Spinal cord (tissue), 10 donors: ENCODE results near the gene MUTYH. TPM values are rescaled to one million over a fixed set of nuclear protein-coding genes. Genes with fewer than 3 reads are reported as not detected.

Experiments used
- DNase-seq, 6 donors: peaks; one replicate each; pipeline versions ENCODE4 v3.0.0 to v3.0.0-alpha.2; 2013 to 2015; ENCODE audit warnings: low spot score in 6 of 6, low read depth in 4 of 6
- H3K27ac ChIP-seq: one replicate; pipeline ENCODE4 v1.5.1; 2013; ENCODE audit warnings: low read depth, low read length, control low read depth
- H3K27me3 ChIP-seq: one replicate; pipeline ENCODE4 v1.6.1; 2013; ENCODE audit warnings: low read length; ENCODE audit not compliant: control insufficient read depth, insufficient read depth
- H3K36me3 ChIP-seq: one replicate; pipeline ENCODE4 v1.6.1; 2013; ENCODE audit warnings: low read length; ENCODE audit not compliant: control insufficient read depth, insufficient read depth
- H3K4me1 ChIP-seq: one replicate; pipeline ENCODE4 v1.6.1; 2013; ENCODE audit warnings: low read length; ENCODE audit not compliant: control insufficient read depth, insufficient read depth
- H3K4me3 ChIP-seq: one replicate; pipeline ENCODE4 v1.5.1; 2013; ENCODE audit warnings: low read depth, low read length, control low read depth
- H3K9me3 ChIP-seq: one replicate; pipeline ENCODE4 v1.6.1; 2013; ENCODE audit warnings: low read length; ENCODE audit not compliant: control insufficient read depth, insufficient read depth
- WGBS: methylation state at CpG from one replicate; pipeline ENCODE4 v1.1.5; 2013; ENCODE audit warnings: missing lambda C conversion rate; ENCODE audit not compliant: insufficient coverage; 5-methylcytosine and 5-hydroxymethylcytosine counted together
- polyA plus RNA-seq, 2 donors: library from polyadenylated mRNA; unstranded; fragments of 120-200 nt; gene quantifications; one replicate each; pipeline ENCODE4 v1.2.1, GENCODE V29; 2013; ENCODE audit not compliant: insufficient read length in 2 of 2
- total RNA-seq, 2 donors: library from RNA; depleted of rRNA in 1 of 2; stranded (reverse); fragments of 120-200 nt in 1 of 2; fragments of >200 nt in 1 of 2; gene quantifications; one replicate each; pipeline versions ENCODE4 v1.2.3 to v1.2.4, GENCODE V29; 2013 to 2014
- donor health status: healthy.

The MUTYH gene
- total and polyA plus RNA-seq, 4 donors: 13.2 to 55.7 (median 38.1) TPM

DNA sequence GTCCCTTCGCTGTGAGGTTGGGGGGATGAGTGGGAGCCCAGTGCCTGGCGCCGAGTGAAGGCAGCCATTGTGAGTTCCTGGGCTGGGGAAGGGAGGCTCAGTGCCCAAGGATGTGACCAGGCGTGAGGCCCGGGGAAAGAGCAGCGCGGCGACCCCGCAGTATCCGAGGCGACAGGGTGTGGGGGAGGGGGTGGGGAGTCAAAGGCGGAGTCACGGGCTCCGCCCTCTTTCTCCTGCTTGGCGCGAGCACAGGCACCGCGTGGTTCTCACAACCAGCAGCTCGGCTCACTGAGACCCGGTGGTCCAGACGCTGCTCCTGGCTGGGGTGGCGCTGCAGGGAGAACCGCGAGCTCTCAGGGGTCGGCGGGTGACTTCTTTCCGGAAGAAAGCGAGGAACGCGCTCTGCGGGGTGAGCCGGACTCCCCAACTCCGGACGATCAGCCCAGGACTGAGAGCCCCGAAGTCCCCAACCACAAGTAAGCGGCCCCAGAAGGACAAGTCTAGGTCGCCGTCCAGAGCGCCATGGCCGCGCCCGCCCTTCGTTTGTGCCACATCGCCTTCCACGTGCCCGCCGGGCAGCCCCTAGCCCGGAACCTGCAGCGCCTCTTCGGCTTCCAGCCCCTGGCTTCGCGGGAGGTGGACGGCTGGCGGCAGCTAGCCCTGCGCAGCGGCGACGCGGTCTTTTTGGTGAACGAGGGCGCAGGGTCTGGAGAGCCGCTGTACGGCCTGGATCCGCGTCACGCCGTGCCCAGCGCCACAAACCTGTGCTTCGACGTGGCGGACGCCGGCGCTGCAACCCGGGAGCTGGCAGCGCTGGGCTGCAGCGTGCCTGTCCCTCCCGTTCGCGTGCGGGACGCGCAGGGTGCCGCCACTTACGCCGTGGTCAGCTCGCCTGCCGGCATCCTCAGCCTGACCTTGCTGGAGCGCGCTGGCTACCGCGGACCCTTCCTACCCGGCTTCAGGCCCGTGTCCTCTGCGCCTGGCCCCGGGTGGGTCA, 13.3 kb downstream of the MUTYH start, which contains the start of gene HPDL:
TSS of gene HPDL (plus strand) at position 269 of the 997 bp plus-strand sequence. CDS start at position 523, 254 bp downstream.
- no peaks in the 10 kb centered on the region for H3K9me3 ChIP-seq
- 5% methylated on average over 96 of the region's 96 CpGs for WGBS
- H3K27ac ChIP-seq: peak within 1 kb of the TSS; percentile 86
- H3K4me1 ChIP-seq: peaks cover 35% of the 10 kb centered on the region
- peak within 1 kb of the TSS; percentile 55 for H3K4me3 ChIP-seq
- H3K36me3 ChIP-seq: peaks cover 40% of the 10 kb centered on the region
- no peaks in the 10 kb centered on the region for H3K27me3 ChIP-seq
- DNase-seq: peak in 5 of 6 donors; percentile 60 to 93 (median 77)

- H3K27me3 ChIP-seq: no peaks in the 10 kb centered on the region
- peaks cover 35% of the 10 kb centered on the region for H3K4me1 ChIP-seq
- H3K9me3 ChIP-seq: no peaks in the 10 kb centered on the region
- 33% methylated on average over 3 of the region's 6 CpGs for WGBS
- peak overlapping the region; percentile 55 for H3K4me3 ChIP-seq
- H3K36me3 ChIP-seq: peaks cover 30% of the 10 kb centered on the region
- peak in 2 of 6 donors; percentile 50 to 80 for DNase-seq
- H3K27ac ChIP-seq: peak overlapping the region; percentile 86
Observed at GRCh38 chr1:45325851-45326506, 14.3 kb downstream of the MUTYH start.

GRCh38 chr1:45322486-45323040, 17.7 kb downstream of the MUTYH start:
- Histone ChIP-seq H3K36me3 (peaks cover 3% of the 10 kb centered on the region), H3K27ac (no peak overlapping the region), H3K9me3 (no peaks in the 10 kb centered on the region), H3K27me3 (no peaks in the 10 kb centered on the region), H3K4me3 (no peak overlapping the region), H3K4me1 (peaks cover 24% of the 10 kb centered on the region)
- DNase-seq: no peak
- WGBS: 84% methylated on average over 9 of the region's 10 CpGs

DNA sequence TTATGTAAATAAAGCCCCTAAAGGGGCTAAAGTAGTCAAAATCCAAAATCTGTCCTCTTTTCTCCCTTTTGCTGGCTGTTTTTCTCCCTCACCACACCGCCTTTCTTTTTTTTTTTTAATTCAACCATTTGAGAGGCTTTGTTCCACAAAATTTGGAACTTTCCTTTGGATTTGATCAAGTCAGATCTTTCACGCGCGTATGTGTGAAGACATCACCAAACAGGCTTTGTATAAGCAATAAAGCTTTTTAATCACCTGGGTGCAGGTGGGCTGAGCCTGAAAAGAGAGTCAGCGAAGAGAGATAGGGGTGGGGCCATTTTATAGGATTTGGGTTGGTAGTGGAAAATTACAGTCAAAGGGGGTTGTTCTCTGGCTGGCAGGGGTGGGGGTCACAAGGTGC, 18.8 kb downstream of the MUTYH start:
- 70% methylated on average over 2 of the region's 5 CpGs for WGBS

DNA sequence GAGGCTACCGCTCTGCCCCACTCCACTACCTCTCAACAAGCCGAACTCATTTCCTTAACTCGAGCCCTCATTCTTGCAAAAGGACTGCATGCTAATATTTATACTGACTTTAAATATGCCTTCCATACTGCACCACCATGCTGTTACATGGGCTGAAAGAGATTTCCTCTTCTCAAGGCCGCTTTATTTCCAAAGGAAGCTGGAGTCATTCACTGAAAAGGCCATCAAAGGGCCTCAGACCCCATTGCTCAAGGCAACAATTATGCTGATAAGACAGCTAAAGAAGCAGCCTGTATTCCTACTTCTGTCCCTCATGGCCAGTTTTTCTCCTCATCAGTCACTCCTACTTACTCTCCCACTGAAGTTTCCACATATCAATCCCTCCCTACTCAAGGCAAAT, 20.5 kb downstream of the MUTYH start:
- no peaks in the 10 kb centered on the region for H3K27me3 ChIP-seq
- no peaks in the 10 kb centered on the region for H3K9me3 ChIP-seq
- no peak overlapping the region for H3K4me3 ChIP-seq
- no peaks in the 10 kb centered on the region for H3K4me1 ChIP-seq
- H3K36me3 ChIP-seq: no peaks in the 10 kb centered on the region
- no peak overlapping the region for H3K27ac ChIP-seq
- 88% methylated on average over 4 of the region's 4 CpGs for WGBS
- no peak for DNase-seq

More for the DNA sequence above, 18.8 kb downstream of the MUTYH start:
- H3K36me3 ChIP-seq: no peaks in the 10 kb centered on the region
- H3K27me3 ChIP-seq: no peaks in the 10 kb centered on the region
- H3K4me3 ChIP-seq: no peak overlapping the region
- no peaks in the 10 kb centered on the region for H3K9me3 ChIP-seq
- no peak for DNase-seq
- H3K4me1 ChIP-seq: peaks cover 12% of the 10 kb centered on the region
- no peak overlapping the region for H3K27ac ChIP-seq

DNA sequence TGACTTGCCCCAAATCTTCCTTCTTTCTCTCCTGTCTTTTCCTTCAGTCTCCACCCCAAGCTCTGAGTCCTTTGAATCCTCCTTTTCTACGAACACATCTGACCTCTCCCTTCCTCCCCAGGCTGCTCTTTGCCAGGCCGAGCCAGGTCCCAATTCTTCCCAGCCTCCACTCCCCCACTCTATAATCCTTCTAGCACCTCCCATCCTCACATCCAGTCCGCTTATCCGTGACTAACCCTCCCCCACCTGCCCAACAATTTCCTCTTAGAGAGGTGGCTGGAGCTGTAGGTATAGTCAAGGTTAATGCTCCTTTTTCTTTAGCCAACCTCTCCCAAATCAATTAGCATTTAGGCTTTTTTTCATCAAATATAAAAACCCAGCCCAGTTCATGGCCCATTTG, 23.1 kb downstream of the MUTYH start:
- WGBS: 50% methylated on average over 1 of the region's 4 CpGs
- no peaks in the 10 kb centered on the region for H3K4me1 ChIP-seq
- H3K36me3 ChIP-seq: no peaks in the 10 kb centered on the region
- no peaks in the 10 kb centered on the region for H3K9me3 ChIP-seq
- DNase-seq: no peak
- H3K4me3 ChIP-seq: no peak overlapping the region
- H3K27ac ChIP-seq: no peak overlapping the region
- H3K27me3 ChIP-seq: no peaks in the 10 kb centered on the region

- Histone ChIP-seq H3K36me3 (no peaks in the 10 kb centered on the region), H3K27ac (no peak overlapping the region), H3K4me1 (no peaks in the 10 kb centered on the region), H3K27me3 (no peaks in the 10 kb centered on the region), H3K4me3 (no peak overlapping the region), H3K9me3 (no peaks in the 10 kb centered on the region)
- no peak for DNase-seq
- no CpG with 5 or more reads among the region's 3 CpGs for WGBS
Observed at GRCh38 chr1:45314266-45314665, 26.0 kb downstream of the MUTYH start.

DNA sequence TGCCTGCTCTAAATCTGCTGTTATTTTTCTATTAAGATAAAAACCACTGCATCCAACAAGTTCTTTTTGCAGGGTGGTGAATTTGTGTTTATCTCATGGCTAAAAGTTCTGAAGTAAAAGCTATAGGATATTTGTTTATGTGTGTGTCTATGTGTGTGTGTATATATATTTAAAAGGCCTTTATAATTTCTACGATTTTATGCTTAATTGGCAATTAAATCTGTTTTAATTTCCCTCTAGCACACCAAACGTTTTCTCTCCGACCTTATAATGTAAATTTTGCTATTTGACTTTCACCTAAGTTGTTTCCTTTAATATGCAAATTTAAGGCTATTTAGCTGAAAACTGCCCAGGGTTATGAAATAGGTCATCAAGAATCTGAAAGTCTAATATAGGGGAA, 33.3 kb downstream of the MUTYH start:
- no peak for DNase-seq
- Histone ChIP-seq H3K27ac (no peak overlapping the region), H3K4me3 (no peak overlapping the region), H3K27me3 (no peaks in the 10 kb centered on the region), H3K4me1 (peaks cover 20% of the 10 kb centered on the region), H3K9me3 (no peaks in the 10 kb centered on the region), H3K36me3 (no peaks in the 10 kb centered on the region)
- WGBS: no CpG with 5 or more reads among the region's 3 CpGs

GRCh38 chr1:45306319-45306718, 33.9 kb downstream of the MUTYH start:
- no peak for DNase-seq
- no peak overlapping the region for H3K4me3 ChIP-seq
- no peaks in the 10 kb centered on the region for H3K36me3 ChIP-seq
- H3K27ac ChIP-seq: no peak overlapping the region
- no peaks in the 10 kb centered on the region for H3K27me3 ChIP-seq
- peaks cover 20% of the 10 kb centered on the region for H3K4me1 ChIP-seq
- no peaks in the 10 kb centered on the region for H3K9me3 ChIP-seq
- 23% methylated on average over 6 of the region's 8 CpGs for WGBS
